Measurements from ENCODE around the gene SFMBT1.

SFMBT1 gene

GRCh38 chr3:53016236-53016635, 29.6 kb downstream of the SFMBT1 start:
- no peaks in the 10 kb centered on the region for H3K27me3 Mint-ChIP-seq
- no peak overlapping the region for H3K27ac Mint-ChIP-seq
- peaks cover 23% of the 10 kb centered on the region for H3K36me3 Mint-ChIP-seq
- no peak overlapping the region for H3K4me3 Mint-ChIP-seq
- CTCF ChIA-PET: interaction anchor here (1.1 kb wide), 1 partner anchor 55 kb away, joined by 3 read pairs; no protein-coding TSS in a partner anchor
- no peaks in the 10 kb centered on the region for H3K9me3 Mint-ChIP-seq
- H3K4me1 Mint-ChIP-seq: peaks cover 20% of the 10 kb centered on the region
- no peak for DNase-seq

- CTCF ChIA-PET: interaction anchor here (1.3 kb wide), 1 partner anchor 15 kb away, joined by 3 read pairs; no protein-coding TSS in a partner anchor
- no peaks in the 10 kb centered on the region for H3K9me3 Mint-ChIP-seq
- H3K4me3 Mint-ChIP-seq: no peak overlapping the region
- peaks cover 13% of the 10 kb centered on the region for H3K4me1 Mint-ChIP-seq
- peaks cover 25% of the 10 kb centered on the region for H3K36me3 Mint-ChIP-seq
- H3K27ac Mint-ChIP-seq: no peak overlapping the region
- no peaks in the 10 kb centered on the region for H3K27me3 Mint-ChIP-seq
- no peak for DNase-seq
Measured at GRCh38 chr3:53011324-53011723, 34.5 kb downstream of the SFMBT1 start.

- H3K4me3 Mint-ChIP-seq: no peak overlapping the region
- CTCF ChIA-PET: interaction anchor here (1.3 kb wide), 1 partner anchor 16 kb away, joined by 3 read pairs; no protein-coding TSS in a partner anchor
- H3K4me1 Mint-ChIP-seq: peaks cover 13% of the 10 kb centered on the region
- H3K9me3 Mint-ChIP-seq: no peaks in the 10 kb centered on the region
- no peaks in the 10 kb centered on the region for H3K27me3 Mint-ChIP-seq
- no peak overlapping the region for H3K27ac Mint-ChIP-seq
- DNase-seq: no peak
- H3K36me3 Mint-ChIP-seq: peaks cover 28% of the 10 kb centered on the region
Measured at GRCh38 chr3:53009826-53010539, 35.9 kb downstream of the SFMBT1 start.

- no peak for DNase-seq
- H3K4me3 Mint-ChIP-seq: no peak overlapping the region
- CTCF ChIA-PET: no interaction called here
- H3K9me3 Mint-ChIP-seq: no peaks in the 10 kb centered on the region
- peaks cover 26% of the 10 kb centered on the region for H3K36me3 Mint-ChIP-seq
- no peaks in the 10 kb centered on the region for H3K27me3 Mint-ChIP-seq
- H3K27ac Mint-ChIP-seq: no peak overlapping the region
- peaks cover 13% of the 10 kb centered on the region for H3K4me1 Mint-ChIP-seq
Measured at GRCh38 chr3:53008932-53009331, 36.9 kb downstream of the SFMBT1 start.

GRCh38 chr3:53005854-53006513, 39.9 kb downstream of the SFMBT1 start:
- DNase-seq: no peak
- H3K27me3 Mint-ChIP-seq: no peaks in the 10 kb centered on the region
- H3K4me3 Mint-ChIP-seq: no peak overlapping the region
- CTCF ChIA-PET: no interaction called here
- H3K9me3 Mint-ChIP-seq: no peaks in the 10 kb centered on the region
- H3K4me1 Mint-ChIP-seq: peaks cover 8% of the 10 kb centered on the region
- H3K36me3 Mint-ChIP-seq: peaks cover 16% of the 10 kb centered on the region
- H3K27ac Mint-ChIP-seq: no peak overlapping the region

GRCh38 chr3:53005338-53005737, 40.5 kb downstream of the SFMBT1 start:
- Mint-ChIP-seq H3K36me3 (peaks cover 16% of the 10 kb centered on the region), H3K9me3 (no peaks in the 10 kb centered on the region), H3K4me3 (no peak overlapping the region), H3K4me1 (peaks cover 7% of the 10 kb centered on the region), H3K27ac (no peak overlapping the region), H3K27me3 (no peaks in the 10 kb centered on the region)
- no peak for DNase-seq
- CTCF ChIA-PET: no interaction called here

GRCh38 chr3:53003320-53003719, 42.6 kb downstream of the SFMBT1 start:
- Mint-ChIP-seq H3K27me3 (no peaks in the 10 kb centered on the region), H3K27ac (no peak overlapping the region), H3K9me3 (no peaks in the 10 kb centered on the region), H3K4me3 (no peak overlapping the region), H3K4me1 (no peaks in the 10 kb centered on the region), H3K36me3 (peaks cover 14% of the 10 kb centered on the region)
- no peak for DNase-seq
- CTCF ChIA-PET: no interaction called here

- CTCF ChIA-PET: no interaction called here
- peaks cover 12% of the 10 kb centered on the region for H3K36me3 Mint-ChIP-seq
- no peaks in the 10 kb centered on the region for H3K9me3 Mint-ChIP-seq
- no peaks in the 10 kb centered on the region for H3K27me3 Mint-ChIP-seq
- H3K4me1 Mint-ChIP-seq: no peaks in the 10 kb centered on the region
- DNase-seq: no peak
- no peak overlapping the region for H3K4me3 Mint-ChIP-seq
- H3K27ac Mint-ChIP-seq: no peak overlapping the region
Measured at GRCh38 chr3:52998771-52999513, 46.9 kb downstream of the SFMBT1 start.

GRCh38 chr3:52990637-52991036, 55.2 kb downstream of the SFMBT1 start:
- no peak overlapping the region for H3K27ac Mint-ChIP-seq
- H3K4me3 Mint-ChIP-seq: no peak overlapping the region
- no peak for DNase-seq
- peaks cover 3% of the 10 kb centered on the region for H3K36me3 Mint-ChIP-seq
- H3K27me3 Mint-ChIP-seq: no peaks in the 10 kb centered on the region
- peaks cover 3% of the 10 kb centered on the region for H3K4me1 Mint-ChIP-seq
- CTCF ChIA-PET: no interaction called here
- no peaks in the 10 kb centered on the region for H3K9me3 Mint-ChIP-seq

GRCh38 chr3:52986938-52987337, 58.9 kb downstream of the SFMBT1 start:
- no peaks in the 10 kb centered on the region for H3K27me3 Mint-ChIP-seq
- peaks cover 32% of the 10 kb centered on the region for H3K4me1 Mint-ChIP-seq
- CTCF ChIA-PET: interaction anchor here (0.8 to 1.3 kb wide), 3 partner anchors 52 to 244 kb away, joined by 3 to 5 read pairs (median 3); no protein-coding TSS in a partner anchor
- peaks cover 4% of the 10 kb centered on the region for H3K36me3 Mint-ChIP-seq
- H3K4me3 Mint-ChIP-seq: no peak overlapping the region
- H3K27ac Mint-ChIP-seq: no peak overlapping the region
- DNase-seq: no peak
- peaks cover 4% of the 10 kb centered on the region for H3K9me3 Mint-ChIP-seq

- DNase-seq: no peak
- Mint-ChIP-seq H3K27me3 (no peaks in the 10 kb centered on the region), H3K27ac (no peak overlapping the region), H3K36me3 (peaks cover 7% of the 10 kb centered on the region), H3K4me3 (no peak overlapping the region), H3K9me3 (peaks cover 9% of the 10 kb centered on the region), H3K4me1 (peaks cover 35% of the 10 kb centered on the region)
- CTCF ChIA-PET: interaction anchor here (1.0 to 1.3 kb wide), 2 partner anchors 135 to 243 kb away, joined by 3 read pairs; no protein-coding TSS in a partner anchor
Measured at GRCh38 chr3:52986049-52986448, 59.8 kb downstream of the SFMBT1 start.

GRCh38 chr3:52983828-52984227, 62.0 kb downstream of the SFMBT1 start:
- DNase-seq: no peak
- peak overlapping the region; percentile 49 for H3K4me3 Mint-ChIP-seq
- H3K27me3 Mint-ChIP-seq: no peaks in the 10 kb centered on the region
- H3K36me3 Mint-ChIP-seq: peaks cover 14% of the 10 kb centered on the region
- peaks cover 35% of the 10 kb centered on the region for H3K4me1 Mint-ChIP-seq
- CTCF ChIA-PET: interaction anchor here (1.0 to 2.2 kb wide), 3 partner anchors 49 to 89 kb away, joined by 3 to 11 read pairs (median 5); no protein-coding TSS in a partner anchor
- peaks cover 12% of the 10 kb centered on the region for H3K9me3 Mint-ChIP-seq
- H3K27ac Mint-ChIP-seq: peak overlapping the region; percentile 89

- DNase-seq: peak; percentile 80
- Mint-ChIP-seq H3K27me3 (no peaks in the 10 kb centered on the region), H3K27ac (peak overlapping the region; percentile 89), H3K4me3 (peak overlapping the region; percentile 49), H3K4me1 (peaks cover 35% of the 10 kb centered on the region), H3K9me3 (peaks cover 12% of the 10 kb centered on the region), H3K36me3 (peaks cover 14% of the 10 kb centered on the region)
- CTCF ChIA-PET: interaction anchor here (1.0 to 2.2 kb wide), 3 partner anchors 49 to 89 kb away, joined by 3 to 11 read pairs (median 5); no protein-coding TSS in a partner anchor
Measured at GRCh38 chr3:52983336-52983807, 62.5 kb downstream of the SFMBT1 start.

- H3K4me1 Mint-ChIP-seq: peaks cover 38% of the 10 kb centered on the region
- peaks cover 3% of the 10 kb centered on the region for H3K27me3 Mint-ChIP-seq
- DNase-seq: no peak
- peaks cover 14% of the 10 kb centered on the region for H3K9me3 Mint-ChIP-seq
- H3K27ac Mint-ChIP-seq: peak overlapping the region; percentile 89
- CTCF ChIA-PET: interaction anchor here (1.0 to 2.2 kb wide), 3 partner anchors 48 to 90 kb away, joined by 3 to 11 read pairs (median 5); no protein-coding TSS in a partner anchor
- peak overlapping the region; percentile 5 for H3K4me3 Mint-ChIP-seq
- H3K36me3 Mint-ChIP-seq: peaks cover 16% of the 10 kb centered on the region
Measured at GRCh38 chr3:52982839-52983238, 63.0 kb downstream of the SFMBT1 start.

All from activated naive CD4-positive, alpha-beta T cell treated with anti-CD3 and anti-CD28 coated beads, Interleukin-2, amount 10 ng/mL, durations not matched to agents 7 days and 5 days (primary cell).